OCI-LY1 (cell line): ENCODE results near the gene SNED1.

ENCODE experiments used
- H2AFZ ChIP-seq: fragments of 200-600 bp; sonication (generic), shearing (Covaris generic); 2 replicates; pipeline ENCODE4 v1.6.0; 2014; ENCODE audit warnings: antibody characterized with exemption, mild to moderate bottlenecking, low read length
- H3F3A ChIP-seq: fragments of 200-600 bp; sonication (generic), shearing (Covaris generic); 2 replicates; pipeline ENCODE4 v1.6.0; 2014; ENCODE audit warnings: mild to moderate bottlenecking, antibody characterized with exemption, low read length, moderate library complexity; ENCODE audit not compliant: insufficient read depth
- H3K27ac ChIP-seq: fragments of 200-600 bp; sonication (generic); 2 replicates; pipeline ENCODE4 v1.5.1; 2014; ENCODE audit warnings: low read length, mixed run types, mild to moderate bottlenecking, low read depth; ENCODE audit not compliant: poor library complexity, severe bottlenecking
- H3K27me3 ChIP-seq: fragments of 200-600 bp; sonication (generic); 2 replicates; pipeline ENCODE4 v1.6.0; 2014; ENCODE audit warnings: antibody characterized with exemption, mild to moderate bottlenecking, low read length, moderate library complexity; ENCODE audit not compliant: insufficient read depth
- H3K36me3 ChIP-seq: fragments of 200-600 bp; sonication (generic); 2 replicates; pipeline ENCODE4 v1.6.1; 2014; ENCODE audit warnings: mild to moderate bottlenecking, antibody characterized with exemption, low read length, moderate library complexity, mixed read lengths; ENCODE audit not compliant: insufficient read depth
- H3K4me1 ChIP-seq: fragments of 200-600 bp; sonication (generic); 2 replicates; pipeline ENCODE4 v1.5.1; 2014; ENCODE audit warnings: mild to moderate bottlenecking, low read length, moderate library complexity; ENCODE audit not compliant: insufficient read depth, severe bottlenecking
- H3K4me2 ChIP-seq: fragments of 200-600 bp; sonication (generic), shearing (Covaris generic); 2 replicates; pipeline ENCODE4 v1.6.1; 2014; ENCODE audit warnings: low read length
- H3K4me3 ChIP-seq: fragments of 200-600 bp; sonication (generic); 2 replicates; pipeline ENCODE4 v1.5.1; 2014; ENCODE audit warnings: low read length, low read depth, mild to moderate bottlenecking, mixed read lengths; ENCODE audit not compliant: poor library complexity, severe bottlenecking
- H3K79me2 ChIP-seq: fragments of 200-600 bp; shearing (Covaris generic); 2 replicates; pipeline ENCODE4 v1.6.1; 2016; ENCODE audit warnings: mixed run types, low read length, mixed read lengths; ENCODE audit not compliant: insufficient read depth
- H3K9ac ChIP-seq: fragments of 200-600 bp; sonication (generic), shearing (Covaris generic); 2 replicates; pipeline ENCODE4 v1.6.1; 2014; ENCODE audit warnings: mild to moderate bottlenecking, low read length, mixed read lengths
- H3K9me2 ChIP-seq: fragments of 200-600 bp; sonication (generic), shearing (Covaris generic); 2 replicates; pipeline ENCODE4 v1.6.1; 2014; ENCODE audit warnings: low read depth, mild to moderate bottlenecking, low read length, mixed read lengths
- H3K9me3 ChIP-seq: fragments of 200-600 bp; shearing (Covaris generic); 2 replicates; pipeline ENCODE4 v1.6.1; 2014; ENCODE audit warnings: low read length, mixed read lengths
- H4K20me1 ChIP-seq: fragments of 200-600 bp; sonication (generic), shearing (Covaris generic); 2 replicates; pipeline ENCODE4 v1.6.0; 2016; ENCODE audit warnings: mild to moderate bottlenecking, low read length; ENCODE audit not compliant: insufficient read depth
- EZH2 ChIP-seq: fragments of 200-600 bp; sonication (generic), shearing (Covaris generic); IDR thresholded peaks from 2 replicates; pipeline ENCODE4 v1.8.0; 2017; ENCODE audit warnings: borderline replicate concordance, mixed run types, mild to moderate bottlenecking, antibody characterized with exemption, low read length, moderate library complexity, mixed read lengths
- TF ChIP-seq, protein P1 (sequence below): fragments of 200-600 bp; sonication (generic), shearing (Covaris generic); IDR thresholded peaks from 2 replicates; pipeline ENCODE4 v1.5.1; 2017; ENCODE audit warnings: mild to moderate bottlenecking, antibody characterized with exemption, low read length, moderate library complexity, mixed read lengths

Gene SNED1

DNA sequence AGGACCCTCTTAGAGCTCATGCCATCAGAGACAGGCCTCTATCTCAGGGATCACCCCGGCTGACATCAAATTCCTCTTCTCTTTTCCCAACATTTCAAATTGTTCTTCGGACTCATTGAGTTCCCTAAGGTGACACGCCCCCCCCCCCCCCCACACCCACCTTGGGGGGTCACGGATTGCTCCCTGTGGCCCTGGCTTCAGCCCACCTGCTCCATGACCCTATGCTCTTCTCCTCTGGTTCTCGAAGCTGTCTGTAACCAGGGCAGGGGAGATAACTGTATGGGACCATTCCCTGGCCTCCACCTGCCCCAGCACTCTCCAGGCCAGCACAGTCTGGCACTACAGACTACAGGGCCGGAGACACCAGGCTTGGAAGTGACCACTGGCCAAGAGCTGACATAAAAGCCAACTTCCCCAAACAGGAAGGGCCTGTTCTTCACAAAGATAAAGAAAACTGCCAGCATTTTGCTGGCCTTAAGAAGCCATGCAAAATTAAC is 96.6 kb downstream of the SNED1 start:
- no peaks in the 10 kb centered on the region for H3K9me3 ChIP-seq
- no peaks in the 10 kb centered on the region for H3K27me3 ChIP-seq
- no peak overlapping the region for H3K27ac ChIP-seq
- no peak overlapping the region for H3K4me3 ChIP-seq
- no peaks in the 10 kb centered on the region for H4K20me1 ChIP-seq
- peaks cover 92% of the 10 kb centered on the region for H3K36me3 ChIP-seq
- H3K9me2 ChIP-seq = no peaks in the 10 kb centered on the region
- no peak overlapping the region for H2AFZ ChIP-seq
- no peaks in the 10 kb centered on the region for H3F3A ChIP-seq
- peaks cover 11% of the 10 kb centered on the region for H3K4me1 ChIP-seq
- TF ChIP-seq EZH2 = no peak
- TF ChIP-seq, protein P1, sequence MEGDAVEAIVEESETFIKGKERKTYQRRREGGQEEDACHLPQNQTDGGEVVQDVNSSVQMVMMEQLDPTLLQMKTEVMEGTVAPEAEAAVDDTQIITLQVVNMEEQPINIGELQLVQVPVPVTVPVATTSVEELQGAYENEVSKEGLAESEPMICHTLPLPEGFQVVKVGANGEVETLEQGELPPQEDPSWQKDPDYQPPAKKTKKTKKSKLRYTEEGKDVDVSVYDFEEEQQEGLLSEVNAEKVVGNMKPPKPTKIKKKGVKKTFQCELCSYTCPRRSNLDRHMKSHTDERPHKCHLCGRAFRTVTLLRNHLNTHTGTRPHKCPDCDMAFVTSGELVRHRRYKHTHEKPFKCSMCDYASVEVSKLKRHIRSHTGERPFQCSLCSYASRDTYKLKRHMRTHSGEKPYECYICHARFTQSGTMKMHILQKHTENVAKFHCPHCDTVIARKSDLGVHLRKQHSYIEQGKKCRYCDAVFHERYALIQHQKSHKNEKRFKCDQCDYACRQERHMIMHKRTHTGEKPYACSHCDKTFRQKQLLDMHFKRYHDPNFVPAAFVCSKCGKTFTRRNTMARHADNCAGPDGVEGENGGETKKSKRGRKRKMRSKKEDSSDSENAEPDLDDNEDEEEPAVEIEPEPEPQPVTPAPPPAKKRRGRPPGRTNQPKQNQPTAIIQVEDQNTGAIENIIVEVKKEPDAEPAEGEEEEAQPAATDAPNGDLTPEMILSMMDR = no peak
- H3K9ac ChIP-seq = no peak overlapping the region
- no peak overlapping the region for H3K4me2 ChIP-seq
- H3K79me2 ChIP-seq = peaks cover 2% of the 10 kb centered on the region

GRCh38 chr2:241095594-241096290 is 97.3 kb downstream of the SNED1 start:
- peaks cover 18% of the 10 kb centered on the region for H3K4me1 ChIP-seq
- H3K9me2 ChIP-seq = no peaks in the 10 kb centered on the region
- no peaks in the 10 kb centered on the region for H3F3A ChIP-seq
- no peak overlapping the region for H3K4me2 ChIP-seq
- peaks cover 96% of the 10 kb centered on the region for H3K36me3 ChIP-seq
- no peaks in the 10 kb centered on the region for H4K20me1 ChIP-seq
- no peak for TF ChIP-seq EZH2
- TF ChIP-seq, protein P1 = no peak
- peaks cover 10% of the 10 kb centered on the region for H3K79me2 ChIP-seq
- no peak overlapping the region for H3K27ac ChIP-seq
- no peaks in the 10 kb centered on the region for H3K9me3 ChIP-seq
- H3K27me3 ChIP-seq = no peaks in the 10 kb centered on the region
- no peak overlapping the region for H2AFZ ChIP-seq
- no peak overlapping the region for H3K4me3 ChIP-seq
- H3K9ac ChIP-seq = no peak overlapping the region

GRCh38 chr2:241096979-241097378 is 98.6 kb downstream of the SNED1 start:
- peaks cover 85% of the 10 kb centered on the region for H3K36me3 ChIP-seq
- no peaks in the 10 kb centered on the region for H3K27me3 ChIP-seq
- H3K4me2 ChIP-seq = no peak overlapping the region
- no peaks in the 10 kb centered on the region for H3K9me3 ChIP-seq
- H4K20me1 ChIP-seq = no peaks in the 10 kb centered on the region
- H3K27ac ChIP-seq = no peak overlapping the region
- H3K4me3 ChIP-seq = no peak overlapping the region
- no peak overlapping the region for H3K9ac ChIP-seq
- TF ChIP-seq, protein P1 = no peak
- no peak for TF ChIP-seq EZH2
- H3K79me2 ChIP-seq = peaks cover 10% of the 10 kb centered on the region
- H3K9me2 ChIP-seq = no peaks in the 10 kb centered on the region
- H2AFZ ChIP-seq = no peak overlapping the region
- H3K4me1 ChIP-seq = peaks cover 25% of the 10 kb centered on the region
- H3F3A ChIP-seq = no peaks in the 10 kb centered on the region
